NCI-H345 (cell line): ENCODE measurements around the gene CHD1.
A peak's percentile ranks its signal among the peaks of the same experiment; 100 is the strongest.

Experiments used
- DNase-seq: peaks from one replicate; lab custom pipeline; 2025; lab: John Stamatoyannopoulos, UW

Gene CHD1

DNA sequence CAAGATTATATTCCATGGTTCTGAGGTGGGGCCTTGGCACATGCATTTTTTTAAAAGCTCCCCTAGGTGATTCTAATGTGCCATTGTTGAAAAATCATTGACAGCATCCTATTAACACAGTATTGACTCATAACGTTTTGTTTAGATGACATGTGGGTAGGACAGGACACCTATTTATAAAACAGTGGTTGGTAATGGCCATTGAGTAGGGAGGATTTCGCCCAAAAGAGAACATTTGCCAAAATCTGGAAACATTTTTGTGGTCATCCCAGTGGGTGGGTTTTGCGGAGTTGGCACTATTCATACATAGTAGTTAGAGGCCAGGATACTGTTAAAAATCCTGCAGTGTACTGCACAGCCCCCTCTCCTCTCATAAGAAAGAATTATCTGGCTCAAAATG, 6.4 kb upstream of the CHD1 start:
- DNase-seq: no peak

DNA sequence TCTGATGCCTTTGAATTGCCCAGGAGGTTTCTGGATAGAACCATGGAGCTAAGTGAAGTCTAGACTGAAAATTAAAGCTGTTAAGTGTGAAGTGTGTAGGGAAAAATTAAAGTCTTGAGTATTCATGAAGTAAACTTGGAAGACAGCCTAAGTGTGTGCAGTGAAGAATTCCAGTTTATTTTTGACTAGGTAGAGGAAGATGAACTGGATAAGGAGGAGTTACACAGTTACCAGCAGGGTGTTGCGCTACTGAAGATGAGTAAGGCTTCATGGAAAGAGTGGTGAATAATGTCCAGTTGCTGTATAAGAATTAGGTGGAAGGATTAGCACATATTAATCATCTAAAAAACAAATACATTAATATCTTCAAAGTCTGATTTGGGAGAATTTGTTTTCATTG, 5.7 kb upstream of the CHD1 start:
- no peak for DNase-seq

DNA sequence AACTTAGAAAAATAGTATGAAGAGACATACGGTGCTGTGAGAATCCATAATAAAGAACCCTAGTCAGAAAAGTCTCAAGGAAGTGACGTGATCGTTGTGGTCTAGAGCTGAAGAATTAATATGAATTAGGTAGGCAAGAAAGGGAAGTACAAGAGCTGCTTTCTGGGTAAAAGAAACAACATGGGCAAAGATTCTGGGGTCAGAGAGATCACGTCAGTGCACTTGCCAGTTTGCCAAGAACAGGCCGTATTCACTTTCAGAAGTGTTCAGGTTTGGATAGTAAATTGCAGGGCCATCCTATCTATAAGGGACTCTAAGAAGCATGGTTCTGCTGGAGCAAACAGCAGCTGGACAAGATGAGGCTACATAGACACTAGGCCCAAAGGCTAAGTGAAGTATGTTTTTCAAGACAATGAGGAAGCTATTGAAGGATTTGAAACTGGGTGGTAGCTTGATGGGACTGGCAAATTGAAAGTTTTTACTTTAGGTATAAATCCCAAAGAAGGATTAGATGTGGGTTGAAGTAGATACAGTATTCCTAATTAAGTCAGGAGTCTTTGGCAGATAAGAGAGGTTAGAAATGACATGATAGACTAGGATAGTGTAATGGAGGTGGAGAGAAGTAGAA, 4.8 kb upstream of the CHD1 start:
- no peak for DNase-seq

DNA sequence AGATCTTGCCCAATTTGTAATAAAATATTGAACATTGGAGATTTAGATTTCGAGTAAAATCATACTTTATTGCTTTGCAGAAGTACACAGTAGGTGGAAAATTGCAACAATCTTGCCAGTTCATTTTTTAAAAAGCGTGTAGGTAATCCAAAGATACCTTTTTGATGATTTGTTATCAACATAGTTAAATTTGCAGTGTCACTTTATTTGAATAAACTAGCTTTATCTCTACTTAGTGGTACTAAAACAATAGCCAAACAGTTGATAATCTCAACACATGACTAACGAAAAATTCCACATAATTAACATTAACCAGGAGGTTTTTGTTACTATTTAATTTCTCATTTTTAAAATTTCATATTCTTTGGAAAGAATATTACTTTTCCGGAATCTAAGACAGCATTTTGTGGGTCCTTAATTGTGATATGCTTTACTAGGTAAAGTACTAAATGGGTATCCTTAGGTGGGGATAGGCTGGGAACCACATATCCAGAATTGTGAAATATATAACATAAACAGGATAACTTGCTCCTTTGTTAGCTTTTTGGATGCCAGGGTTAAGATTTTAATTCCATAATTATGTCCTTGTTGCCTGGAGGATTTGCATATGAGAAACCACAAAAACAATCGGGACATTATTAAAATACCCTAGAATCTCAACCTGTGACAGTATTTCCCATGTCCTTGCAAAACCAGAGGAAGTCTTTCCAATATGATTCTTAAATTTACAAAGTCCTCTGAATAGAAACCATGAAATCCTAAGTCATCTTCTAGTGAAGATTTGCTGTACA, 2.4 kb upstream of the CHD1 start:
- no peak for DNase-seq

DNA sequence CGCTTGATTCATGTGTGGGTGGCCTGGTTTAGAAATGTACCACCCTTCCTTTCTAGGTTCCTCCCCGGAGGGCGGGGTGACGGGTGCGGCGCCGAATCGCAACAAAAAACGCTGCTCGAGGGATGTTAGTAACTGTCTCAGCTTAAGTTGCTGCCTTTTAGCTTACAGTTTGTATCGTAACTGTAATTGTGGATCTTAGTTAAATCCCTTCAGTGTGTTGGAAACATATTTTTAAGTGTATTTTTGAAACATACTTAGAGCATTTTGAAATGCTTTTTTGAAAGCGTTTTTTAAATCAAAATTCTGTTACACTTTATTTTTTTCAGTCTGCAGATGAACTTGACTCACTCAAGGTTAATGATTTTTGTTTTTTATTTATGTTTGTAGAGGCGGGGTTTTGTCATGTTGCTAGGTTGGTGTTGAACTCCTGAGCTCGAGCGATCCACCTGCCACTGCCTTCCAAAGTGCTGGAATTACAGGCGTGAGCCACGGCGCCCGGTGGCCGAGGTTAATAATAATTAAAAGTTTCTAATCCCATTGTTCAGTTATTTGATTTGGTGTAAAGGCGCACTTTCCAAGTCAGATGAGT, 997 bp upstream of the CHD1 start:
- no peak for DNase-seq

DNA sequence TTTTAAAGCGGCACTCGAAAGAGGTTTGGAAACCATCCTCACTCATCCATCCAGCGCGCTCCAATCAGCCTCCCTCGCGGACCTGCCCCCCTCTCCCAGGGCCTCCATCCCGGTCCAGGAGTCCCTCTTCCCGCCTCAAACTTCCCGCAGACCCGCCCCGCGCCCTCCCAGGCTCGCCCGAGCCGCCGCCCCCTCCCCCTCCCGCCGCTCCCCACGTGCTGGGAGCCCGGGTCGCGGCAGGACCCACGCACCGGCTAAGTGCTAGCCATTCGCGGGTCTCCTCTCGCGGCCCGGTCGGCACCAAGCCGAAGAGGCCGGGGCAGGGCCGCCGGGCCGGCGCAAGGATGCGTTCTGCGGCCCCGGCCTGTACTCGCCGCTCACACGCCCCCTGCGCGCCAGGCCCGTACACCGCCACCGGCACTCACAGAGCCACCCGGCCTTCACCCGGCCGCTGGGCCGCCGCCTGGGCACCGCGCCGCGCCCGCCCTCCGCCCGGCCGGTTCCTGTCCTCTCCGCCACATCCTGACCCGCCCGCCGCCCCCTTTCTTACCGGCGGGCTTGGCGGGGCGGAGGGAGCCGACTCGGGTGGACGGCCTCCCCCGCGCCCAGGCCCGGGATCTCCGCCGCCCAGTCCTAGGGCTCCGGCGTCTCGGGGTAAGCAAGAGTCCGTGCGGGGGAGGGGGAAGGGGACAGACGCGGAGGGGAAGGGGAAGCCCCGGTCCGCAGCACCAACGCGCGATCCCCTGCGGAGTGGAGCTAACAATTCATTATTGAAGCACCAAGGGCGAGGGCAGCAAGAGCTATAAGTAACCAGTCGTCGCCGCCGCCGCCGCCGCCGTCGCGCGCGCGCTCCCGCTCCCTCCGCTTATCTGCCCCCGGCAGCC, 576 bp downstream of the CHD1 start:
- DNase-seq: peak; percentile 49

DNA sequence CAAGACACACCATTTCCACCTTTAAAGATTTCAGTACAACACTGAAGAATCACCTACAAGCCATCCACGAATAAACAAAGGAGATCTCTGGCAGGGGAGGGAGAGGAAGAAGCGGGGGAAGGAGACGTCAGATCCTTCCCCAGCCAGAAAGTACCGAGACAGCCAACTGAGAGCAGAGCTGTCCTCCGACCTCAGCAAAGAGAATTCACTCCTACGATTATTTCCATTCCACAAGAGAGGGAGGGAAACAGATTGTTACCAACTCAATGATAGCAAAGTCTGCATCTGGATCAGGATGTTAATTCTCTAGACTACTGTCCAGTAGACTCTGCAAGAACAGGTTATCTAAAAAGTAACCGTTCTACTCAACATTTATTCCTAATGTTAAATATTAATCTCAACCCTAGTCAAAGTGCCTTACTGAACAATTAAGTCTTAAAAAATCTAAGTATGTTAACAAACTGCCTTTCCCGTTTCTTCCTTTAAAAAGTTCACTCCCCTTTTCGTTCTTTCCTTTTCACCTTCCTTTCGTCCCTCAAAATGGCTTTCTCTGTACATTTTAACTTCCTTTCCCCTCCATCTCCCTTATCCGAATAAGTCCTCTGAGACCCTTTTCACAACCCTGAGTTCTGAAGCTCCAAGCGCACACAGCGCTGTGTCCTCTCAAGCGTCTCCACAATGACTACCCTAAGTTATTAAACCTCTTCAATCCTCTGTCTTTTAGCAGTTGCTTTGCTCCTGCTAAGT, 1.4 kb downstream of the CHD1 start:
- DNase-seq: no peak

DNA sequence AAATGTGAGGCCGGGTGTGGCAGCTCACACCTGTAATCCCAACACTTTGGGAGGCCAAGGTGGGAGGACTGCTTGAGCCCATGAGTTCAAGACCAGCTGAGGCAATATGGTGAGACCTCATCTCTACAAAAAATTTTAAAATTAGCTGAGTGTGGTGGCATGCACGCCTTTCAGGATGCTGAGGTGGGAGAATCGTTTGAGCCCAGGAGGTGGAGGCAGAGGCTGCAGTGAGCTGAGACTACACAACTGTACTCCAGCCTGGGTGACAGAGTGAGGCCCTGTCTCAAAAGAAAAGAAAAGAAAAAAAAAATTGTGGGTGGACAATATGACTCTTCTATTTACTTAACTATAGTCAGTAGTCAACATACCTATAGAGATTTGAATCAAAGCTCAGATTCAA, 4.8 kb downstream of the CHD1 start:
- no peak for DNase-seq

DNA sequence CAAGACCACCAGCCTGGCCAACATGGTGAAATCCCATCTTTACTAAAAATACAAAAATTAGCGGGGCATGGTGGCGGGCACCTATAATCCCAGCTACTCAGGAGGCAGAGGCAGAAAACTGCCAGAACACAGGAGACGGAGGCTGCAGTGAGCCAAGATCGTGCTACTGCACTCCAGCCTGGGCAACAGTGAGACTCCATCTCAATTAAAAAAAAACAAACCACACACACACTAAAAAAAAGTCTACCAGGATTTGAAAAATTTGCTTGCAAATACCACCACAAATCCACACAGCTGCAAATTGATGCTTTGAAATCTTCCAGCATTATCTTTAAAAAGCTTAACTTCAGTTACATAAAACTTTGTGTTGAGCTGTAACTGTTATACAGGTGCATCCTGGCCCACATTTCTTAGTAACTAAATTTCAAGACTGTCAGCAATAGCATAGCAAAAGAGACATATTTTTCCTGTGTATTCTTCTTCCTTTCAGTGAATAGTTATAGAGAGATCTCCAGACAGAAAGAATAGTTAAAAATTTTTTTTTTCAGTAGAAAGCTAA, 6.8 kb downstream of the CHD1 start:
- no peak for DNase-seq

DNA sequence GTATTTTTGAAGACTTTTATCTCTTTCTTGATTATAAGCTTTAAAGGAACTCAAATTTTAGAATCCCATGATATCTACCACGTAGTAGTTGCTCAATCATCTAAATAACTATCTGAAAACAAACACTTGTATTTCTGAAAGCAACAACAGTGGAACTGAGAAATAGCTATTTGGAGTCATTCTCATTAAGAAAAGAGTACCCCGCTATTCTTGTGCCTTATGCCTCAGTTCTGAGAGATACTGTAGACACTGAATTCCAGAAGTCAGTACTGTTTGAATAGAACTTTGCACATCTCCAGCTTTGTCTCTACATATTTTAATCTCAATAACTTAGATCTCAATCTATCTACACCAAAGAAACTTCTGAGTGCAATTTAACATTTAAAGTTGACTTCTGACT, 11.4 kb downstream of the CHD1 start:
- DNase-seq: no peak

DNA sequence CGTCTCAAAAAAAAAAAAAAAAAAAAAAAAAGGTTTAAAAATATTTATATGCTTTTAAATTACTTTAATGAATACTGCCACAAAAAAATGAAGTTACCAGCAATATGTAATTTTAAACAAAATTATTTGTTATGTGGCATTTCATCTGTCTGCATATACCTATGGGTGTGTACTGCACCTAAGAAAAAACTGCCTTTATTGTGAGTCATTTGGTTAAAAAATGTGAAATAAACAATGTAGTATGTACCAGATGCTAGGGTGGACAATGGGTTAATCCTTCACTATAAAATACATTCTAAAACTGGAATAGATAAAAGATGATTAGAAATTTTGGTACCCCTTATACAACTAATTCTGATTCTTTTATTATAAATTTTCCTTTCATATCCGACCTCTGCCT, 12.3 kb downstream of the CHD1 start:
- no peak for DNase-seq

DNA sequence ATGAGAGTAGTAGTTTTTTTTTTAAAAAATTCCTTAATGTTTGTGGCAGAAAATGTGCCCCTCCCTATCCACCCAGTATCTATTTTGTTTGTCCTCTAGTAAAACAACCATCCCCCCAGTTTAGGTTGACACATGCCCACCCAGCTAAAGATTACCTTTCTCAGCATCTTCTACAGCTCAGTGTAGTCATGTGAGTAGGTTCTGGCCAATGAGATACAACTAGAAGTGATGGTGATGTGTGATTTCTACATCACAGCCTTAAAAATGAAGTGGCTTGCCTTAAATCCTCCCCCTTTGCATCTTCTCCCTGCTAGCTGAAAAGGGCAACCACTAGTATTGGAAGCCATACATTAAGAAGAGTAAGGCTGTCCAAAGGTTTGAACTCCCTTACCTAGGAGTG, 14.9 kb downstream of the CHD1 start:
- no peak for DNase-seq

DNA sequence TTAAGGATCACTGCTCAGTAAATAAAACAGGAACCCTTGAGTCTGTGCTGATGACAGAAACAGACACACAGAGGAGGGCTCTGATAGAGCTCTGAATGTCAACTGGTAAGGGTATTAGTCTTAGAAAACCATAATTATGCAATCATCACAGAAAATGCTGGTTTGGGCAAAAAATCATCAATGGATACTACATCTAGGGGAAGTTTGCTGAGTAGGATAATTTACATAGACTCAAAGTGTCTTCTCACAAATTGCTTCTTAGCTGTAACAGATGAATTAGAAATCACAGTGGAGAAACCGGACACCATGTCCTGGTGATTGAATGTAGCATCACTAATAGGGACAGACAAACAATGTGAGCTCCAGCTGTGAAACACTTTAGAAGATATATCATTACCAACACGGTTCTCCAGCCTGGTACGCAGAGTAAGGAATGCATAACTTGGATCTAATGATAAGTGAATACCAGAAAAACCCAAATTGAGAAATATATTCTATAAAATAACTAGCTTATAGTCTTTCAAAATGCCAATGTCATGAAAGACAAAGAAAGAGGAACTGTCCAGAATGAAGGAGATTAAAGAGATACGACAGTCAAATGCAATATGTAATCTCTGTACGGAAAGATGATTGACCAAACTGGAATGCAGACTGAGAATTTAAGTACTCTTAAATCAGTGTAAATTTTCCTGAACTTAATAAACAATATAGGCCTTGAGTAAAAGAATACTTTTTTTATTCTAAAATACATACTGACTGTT, 17.3 kb downstream of the CHD1 start:
- DNase-seq: peak; percentile 56

DNA sequence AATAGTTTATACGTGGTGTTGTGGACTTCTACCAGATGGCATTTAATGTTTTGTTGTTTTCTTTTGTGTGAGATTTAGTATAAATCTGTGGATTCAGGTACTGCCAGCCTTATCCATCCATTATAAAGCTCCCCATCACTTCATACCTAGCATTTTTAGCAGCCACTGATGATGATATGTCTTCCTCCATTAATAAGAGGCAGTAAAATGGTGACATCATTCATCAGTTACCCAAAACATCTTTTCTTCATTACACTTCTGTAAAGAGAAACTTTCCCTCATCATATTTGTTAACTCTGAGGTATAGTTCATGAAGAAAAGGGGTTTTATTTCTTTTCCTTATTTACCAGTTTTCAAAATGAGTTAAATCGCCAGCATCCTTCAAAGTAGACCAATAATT, 19.4 kb downstream of the CHD1 start:
- no peak for DNase-seq

DNA sequence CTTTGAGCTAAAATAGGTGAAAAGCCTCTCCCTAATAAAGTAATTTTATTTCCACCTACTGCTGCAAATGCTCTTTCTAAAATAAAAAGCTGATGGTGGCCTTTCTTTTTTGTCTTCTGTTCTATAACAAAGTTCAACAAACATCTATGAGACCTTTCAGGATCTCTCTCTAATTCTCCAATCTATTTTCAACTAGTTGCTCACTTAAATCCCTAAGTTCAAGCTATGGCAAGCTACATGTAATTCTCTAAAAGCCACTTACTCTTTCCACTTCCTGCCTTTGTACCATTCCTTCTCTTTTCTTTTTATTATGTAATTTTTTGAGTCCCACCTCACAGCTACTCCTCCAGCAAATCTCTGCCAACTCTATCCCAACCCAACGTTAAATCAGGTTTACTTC, 20.9 kb downstream of the CHD1 start:
- DNase-seq: no peak

DNA sequence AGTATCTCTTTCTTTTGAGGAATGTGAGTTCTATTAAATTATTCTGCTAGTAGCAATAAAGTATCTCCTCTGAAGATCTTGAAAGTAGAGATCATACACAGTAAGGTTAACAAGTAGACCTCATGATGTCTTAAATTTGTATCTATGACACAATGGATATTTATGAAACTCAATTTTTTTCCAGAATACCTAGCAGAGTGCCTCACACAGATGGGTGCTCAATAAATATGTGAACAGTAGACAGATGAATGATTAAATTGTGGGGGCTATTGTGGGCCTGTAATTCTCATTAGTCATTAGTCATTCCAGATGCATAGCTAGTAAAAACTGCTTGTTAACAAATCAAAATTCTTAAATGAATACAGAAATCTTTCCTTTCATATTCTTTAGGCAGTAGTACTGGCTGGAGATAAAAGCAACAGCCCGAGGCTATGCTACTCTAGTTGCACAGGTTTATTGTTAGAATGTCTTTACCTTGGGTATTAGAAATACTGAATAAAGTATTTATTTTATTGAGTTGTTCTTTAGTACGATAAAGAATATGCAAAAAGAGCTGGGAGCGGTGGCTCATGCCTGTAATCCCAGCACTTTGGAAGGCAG, 22.0 kb downstream of the CHD1 start:
- DNase-seq: no peak

DNA sequence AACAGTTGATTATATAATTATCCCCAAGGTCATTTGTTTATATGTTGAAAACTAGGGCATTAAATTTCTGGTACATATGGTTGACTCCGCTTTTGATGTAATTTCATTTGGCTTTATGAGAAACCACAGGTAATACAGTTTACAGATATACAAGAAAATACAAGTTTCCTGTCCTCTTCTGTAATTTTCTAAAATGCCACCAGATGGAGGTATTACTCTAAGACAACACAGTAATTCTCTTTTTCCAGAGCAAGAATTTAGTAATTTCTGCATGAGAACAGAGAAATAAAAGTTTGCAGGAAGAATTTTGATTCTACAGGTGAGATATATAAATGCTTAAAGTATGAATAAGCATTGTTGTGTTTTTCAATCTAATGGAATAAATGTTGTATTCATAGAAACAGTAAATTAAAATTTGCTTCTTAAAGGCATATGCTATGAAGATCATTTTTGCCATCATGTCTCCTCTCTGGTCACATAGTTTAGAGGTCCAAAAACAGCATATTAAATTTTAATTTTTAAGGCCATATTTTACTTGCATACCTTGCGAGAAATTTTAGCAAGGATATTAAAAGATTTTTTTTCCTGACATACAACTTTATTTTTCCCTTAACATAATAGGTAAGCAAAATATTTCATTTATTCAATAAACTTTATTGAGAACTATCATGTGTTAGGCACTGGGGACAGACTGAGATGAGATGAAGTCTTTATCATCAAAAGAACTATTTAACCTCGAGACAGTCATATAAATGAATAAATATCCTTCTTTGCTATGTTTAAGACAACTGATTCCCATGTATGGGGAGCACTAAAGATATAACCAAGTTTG, 22.7 kb downstream of the CHD1 start:
- DNase-seq: peak; percentile 21

DNA sequence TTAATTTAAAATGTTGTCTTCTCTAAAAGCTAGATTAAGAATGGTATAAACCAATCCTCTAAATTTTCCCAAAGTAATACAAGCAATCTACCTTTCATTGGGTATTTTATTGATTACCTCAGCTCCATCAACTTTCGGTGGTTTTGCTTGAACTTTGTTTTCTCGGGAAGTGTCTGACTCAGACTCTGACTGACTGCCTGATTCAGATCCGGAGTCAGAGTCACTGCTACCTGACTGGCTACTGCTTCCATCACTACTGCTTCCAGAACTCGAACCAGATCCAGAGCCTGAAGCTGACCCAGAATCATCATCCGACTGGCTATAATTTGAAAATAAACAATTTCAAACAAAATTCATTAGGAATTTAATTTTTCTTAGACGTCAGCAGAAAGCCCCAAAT, 24.0 kb downstream of the CHD1 start:
- DNase-seq: no peak

DNA sequence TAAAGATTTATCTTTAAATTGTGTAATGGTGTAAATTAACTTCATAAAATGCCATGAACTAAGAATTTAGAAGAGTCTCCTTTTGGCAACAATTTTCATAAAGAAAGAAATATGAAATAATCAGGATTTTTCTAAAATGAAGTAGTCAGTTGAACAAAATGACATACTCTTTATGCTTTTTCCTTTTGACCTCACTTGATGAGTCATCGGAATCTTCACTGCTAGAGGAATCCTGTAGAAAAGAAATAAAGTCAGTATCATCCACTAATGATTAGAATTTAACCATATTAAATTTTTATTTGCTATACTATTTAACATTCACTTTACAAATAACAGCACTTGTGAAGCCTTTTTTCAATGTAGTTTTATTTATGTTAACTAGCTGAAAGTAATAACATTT, 26.1 kb downstream of the CHD1 start:
- DNase-seq: no peak
